BLaER1 (cell line): Measurements from ENCODE around the gene RALGPS2.
"Not testable (repeated sequence)": the region's sequence is repeated elsewhere in the genome, so short reads cannot be mapped to it uniquely, and the experiment has no call there.

Experiments used
- H3K27ac ChIP-seq: shearing (Covaris generic); formaldehyde crosslinking; 2 replicates; pipeline ENCODE4 v1.8.1; 2022
- H3K27me3 ChIP-seq: shearing (Covaris generic); formaldehyde crosslinking; 2 replicates; pipeline ENCODE4 v1.8.1; 2022
- H3K36me3 ChIP-seq: shearing (Covaris generic); formaldehyde crosslinking; 2 replicates; pipeline ENCODE4 v1.8.1; 2022
- H3K4me1 ChIP-seq: shearing (Covaris generic); formaldehyde crosslinking; 2 replicates; pipeline ENCODE4 v1.8.1; 2022
- H3K4me2 ChIP-seq: shearing (Covaris generic); formaldehyde crosslinking; 2 replicates; pipeline ENCODE4 v1.8.1; 2022
- H3K4me3 ChIP-seq: shearing (Covaris generic); formaldehyde crosslinking; 2 replicates; pipeline ENCODE4 v1.8.1; 2022
- H3K9ac ChIP-seq: shearing (Covaris generic); formaldehyde crosslinking; 2 replicates; pipeline ENCODE4 v1.8.1; 2022
- H3K9me3 ChIP-seq: shearing (Covaris generic); formaldehyde crosslinking; 2 replicates; pipeline ENCODE4 v1.8.1; 2022
- H4K20me1 ChIP-seq: shearing (Covaris generic); formaldehyde crosslinking; 2 replicates; pipeline ENCODE4 v1.8.1; 2022
- Cebpa-rat ChIP-seq: shearing (Covaris generic); IDR thresholded peaks from 2 replicates; pipeline ENCODE4 v1.8.1; 2022

Gene RALGPS2

GRCh38 chr1:178740491-178740890 lies 15.4 kb downstream of the RALGPS2 start:
- H3K9ac ChIP-seq = no peak overlapping the region
- TF ChIP-seq Cebpa-rat = no peak
- no peak overlapping the region for H3K27ac ChIP-seq

GRCh38 chr1:178740924-178741323 lies 15.9 kb downstream of the RALGPS2 start:
- H3K36me3 ChIP-seq = peaks cover 21% of the 10 kb centered on the region
- no peak for TF ChIP-seq Cebpa-rat
- no peaks in the 10 kb centered on the region for H3K4me1 ChIP-seq
- H3K9ac ChIP-seq = no peak overlapping the region
- no peaks in the 10 kb centered on the region for H4K20me1 ChIP-seq
- no peaks in the 10 kb centered on the region for H3K27me3 ChIP-seq
- no peak overlapping the region for H3K4me2 ChIP-seq
- peaks cover 4% of the 10 kb centered on the region for H3K9me3 ChIP-seq
- H3K27ac ChIP-seq = no peak overlapping the region
- H3K4me3 ChIP-seq = no peak overlapping the region

More at GRCh38 chr1:178740491-178740890, 15.4 kb downstream of the RALGPS2 start:
- Histone ChIP-seq H3K27me3 (no peaks in the 10 kb centered on the region), H4K20me1 (no peaks in the 10 kb centered on the region), H3K4me2 (no peak overlapping the region), H3K9me3 (peaks cover 4% of the 10 kb centered on the region), H3K4me1 (no peaks in the 10 kb centered on the region), H3K36me3 (peaks cover 21% of the 10 kb centered on the region), H3K4me3 (no peak overlapping the region)

GRCh38 chr1:178743801-178744200 lies 18.8 kb downstream of the RALGPS2 start:
- H3K4me3 ChIP-seq = no peak overlapping the region
- H4K20me1 ChIP-seq = no peaks in the 10 kb centered on the region
- H3K4me1 ChIP-seq = no peaks in the 10 kb centered on the region
- H3K27me3 ChIP-seq = no peaks in the 10 kb centered on the region
- peaks cover 4% of the 10 kb centered on the region for H3K9me3 ChIP-seq
- TF ChIP-seq Cebpa-rat = no peak
- no peak overlapping the region for H3K9ac ChIP-seq
- peaks cover 6% of the 10 kb centered on the region; the same call in 1 of the 2 replicates for H3K36me3 ChIP-seq
- no peak overlapping the region for H3K27ac ChIP-seq
- no peak overlapping the region for H3K4me2 ChIP-seq

- TF ChIP-seq Cebpa-rat = no peak
- Histone ChIP-seq H3K4me1 (no peaks in the 10 kb centered on the region), H4K20me1 (0 out of 2 replicates have a peak, but pooled peaks cover 7% of the 10 kb centered on the region), H3K9me3 (peaks cover 4% of the 10 kb centered on the region), H3K4me2 (no peak overlapping the region), H3K4me3 (no peak overlapping the region), H3K27ac (no peak overlapping the region), H3K27me3 (no peaks in the 10 kb centered on the region), H3K9ac (no peak overlapping the region), H3K36me3 (no peaks in the 10 kb centered on the region; the same call in 1 of the 2 replicates)
Observed at GRCh38 chr1:178745260-178745659, 20.2 kb downstream of the RALGPS2 start.

GRCh38 chr1:178746345-178746744 lies 21.3 kb downstream of the RALGPS2 start:
- H3K4me3 ChIP-seq = no peak overlapping the region
- no peaks in the 10 kb centered on the region; the same call in 1 of the 2 replicates for H3K36me3 ChIP-seq
- no peaks in the 10 kb centered on the region for H3K4me1 ChIP-seq
- TF ChIP-seq Cebpa-rat = no peak
- 0 out of 2 replicates have a peak, but pooled peaks cover 7% of the 10 kb centered on the region for H4K20me1 ChIP-seq
- H3K27me3 ChIP-seq = no peaks in the 10 kb centered on the region
- no peak overlapping the region for H3K4me2 ChIP-seq
- H3K27ac ChIP-seq = no peak overlapping the region
- H3K9me3 ChIP-seq = peaks cover 4% of the 10 kb centered on the region
- H3K9ac ChIP-seq = no peak overlapping the region

GRCh38 chr1:178747361-178747760 lies 22.3 kb downstream of the RALGPS2 start:
- not testable (repeated sequence) for H3K9ac ChIP-seq, H4K20me1 ChIP-seq, H3K4me3 ChIP-seq, H3K27me3 ChIP-seq, H3K4me2 ChIP-seq, H3K27ac ChIP-seq, H3K4me1 ChIP-seq, H3K9me3 ChIP-seq, H3K36me3 ChIP-seq

GRCh38 chr1:178749581-178750166 lies 24.6 kb downstream of the RALGPS2 start:
- Histone ChIP-seq H3K9me3 (peaks cover 10% of the 10 kb centered on the region), H3K4me2 (no peak overlapping the region), H3K27me3 (no peaks in the 10 kb centered on the region), H3K9ac (no peak overlapping the region), H3K4me1 (no peaks in the 10 kb centered on the region), H3K36me3 (no peaks in the 10 kb centered on the region; the same call in 1 of the 2 replicates), H3K27ac (no peak overlapping the region), H3K4me3 (no peak overlapping the region), H4K20me1 (0 out of 2 replicates have a peak, but pooled peaks cover 7% of the 10 kb centered on the region)
- no peak for TF ChIP-seq Cebpa-rat

- Histone ChIP-seq H3K36me3 (no peaks in the 10 kb centered on the region; the same call in 1 of the 2 replicates), H3K4me3 (no peak overlapping the region), H3K27me3 (no peaks in the 10 kb centered on the region), H3K27ac (no peak overlapping the region), H3K9me3 (peaks cover 22% of the 10 kb centered on the region), H3K9ac (no peak overlapping the region), H4K20me1 (0 out of 2 replicates have a peak, but pooled peaks cover 7% of the 10 kb centered on the region), H3K4me2 (no peak overlapping the region), H3K4me1 (no peaks in the 10 kb centered on the region)
- no peak for TF ChIP-seq Cebpa-rat
Observed at GRCh38 chr1:178751046-178751445, 26.0 kb downstream of the RALGPS2 start.

GRCh38 chr1:178752891-178753290 lies 27.8 kb downstream of the RALGPS2 start:
- Histone ChIP-seq H3K4me1 (no peaks in the 10 kb centered on the region), H3K27ac (no peak overlapping the region), H3K4me3 (no peak overlapping the region), H3K27me3 (no peaks in the 10 kb centered on the region), H3K9me3 (peaks cover 38% of the 10 kb centered on the region), H3K4me2 (no peak overlapping the region), H4K20me1 (0 out of 2 replicates have a peak, but pooled peaks cover 7% of the 10 kb centered on the region), H3K36me3 (no peaks in the 10 kb centered on the region), H3K9ac (no peak overlapping the region)
- TF ChIP-seq Cebpa-rat = no peak

- H3K36me3 ChIP-seq, H3K9ac ChIP-seq, H3K4me3 ChIP-seq, H4K20me1 ChIP-seq, H3K27ac ChIP-seq, H3K4me2 ChIP-seq, H3K27me3 ChIP-seq, H3K4me1 ChIP-seq: not testable (repeated sequence)
- H3K9me3 ChIP-seq = peaks cover 52% of the 10 kb centered on the region
Observed at GRCh38 chr1:178754655-178755256, 29.7 kb downstream of the RALGPS2 start.
